Measurements from ENCODE around the gene INS. TPM values are rescaled to one million over a fixed set of nuclear protein-coding genes. Genes with fewer than 3 reads are reported as not detected.
A peak's percentile ranks its signal among the peaks of the same experiment; 100 is the strongest.

INS gene
- total RNA-seq, 2 experiments from 2014 or later = not detected

- Histone ChIP-seq H3K9me3 (ENCODE audit: control insufficient read depth in 1 of 2, insufficient read depth in 1 of 2, low read length in 2 of 2) (peaks cover 0 to 8% of the 10 kb centered on the region in 2 experiments), H3K27ac (ENCODE audit: low read depth in 1 of 2, low read length in 2 of 2) (no peak overlapping the region), H3K36me3 (ENCODE audit: insufficient read depth, low read length) (no peaks in the 10 kb centered on the region), H3K4me3 (ENCODE audit: low read length) (no peak overlapping the region), H3K4me1 (ENCODE audit: insufficient read depth, low read length) (peaks cover 14% of the 10 kb centered on the region), H3K27me3 (ENCODE audit: control insufficient read depth in 1 of 2, insufficient read depth in 2 of 2, low read length in 2 of 2) (no peaks in the 10 kb centered on the region)
- H3K27ac Mint-ChIP-seq = no peak overlapping the region
- DNase-seq = no peak
- intact Hi-C loops (cut with DNase I, micrococcal nuclease) = loop anchor here (1.0 to 10.0 kb wide), 6 partner anchors 71 to 697 kb away; no protein-coding TSS in a partner anchor
- no peak for TF ChIP-seq CTCF (IDR thresholded peaks at IDR 0.05)
- peaks cover 13% of the 10 kb centered on the region for H3K4me1 Mint-ChIP-seq (ENCODE audit: low read depth)
- H3K4me3 Mint-ChIP-seq = no peak overlapping the region
- no peaks in the 10 kb centered on the region for H3K36me3 Mint-ChIP-seq (ENCODE audit: low read depth)
- POLR2A ChIA-PET = no interaction called here
- CTCF ChIA-PET = interaction anchor here (1.7 kb wide), 1 partner anchor 223 kb away, joined by 5 read pairs; no protein-coding TSS in a partner anchor
- H3K9me3 Mint-ChIP-seq = no peaks in the 10 kb centered on the region
- no peak for ATAC-seq (ENCODE audit: poor library complexity)
- H3K27me3 Mint-ChIP-seq = no peaks in the 10 kb centered on the region
These were observed 36.9 kb upstream of the INS start for GRCh38 chr11:2197771-2198520.

GRCh38 chr11:2196970-2197770 lies 36.2 kb upstream of the INS start:
- peak; percentile 53 to 84 (median 62) for DNase-seq
- no peaks in the 10 kb centered on the region for H3K9me3 Mint-ChIP-seq
- Histone ChIP-seq H3K36me3 (ENCODE audit: insufficient read depth, low read length) (no peaks in the 10 kb centered on the region), H3K4me3 (ENCODE audit: low read length) (no peak overlapping the region), H3K27me3 (ENCODE audit: control insufficient read depth in 1 of 2, insufficient read depth in 2 of 2, low read length in 2 of 2) (no peaks in the 10 kb centered on the region), H3K4me1 (ENCODE audit: insufficient read depth, low read length) (peaks cover 14% of the 10 kb centered on the region), H3K27ac (ENCODE audit: low read depth in 1 of 2, low read length in 2 of 2) (no peak overlapping the region), H3K9me3 (ENCODE audit: control insufficient read depth in 1 of 2, insufficient read depth in 1 of 2, low read length in 2 of 2) (peaks cover 0 to 8% of the 10 kb centered on the region in 2 experiments)
- peak; percentile 90 for ATAC-seq (ENCODE audit: poor library complexity)
- no peak overlapping the region for H3K27ac Mint-ChIP-seq
- intact Hi-C loops (cut with DNase I, micrococcal nuclease) = loop anchor here (1.0 to 10.0 kb wide), 6 partner anchors 72 to 698 kb away; no protein-coding TSS in a partner anchor
- peak; percentile 63 for TF ChIP-seq CTCF (IDR thresholded peaks at IDR 0.05)
- H3K36me3 Mint-ChIP-seq (ENCODE audit: low read depth) = no peaks in the 10 kb centered on the region
- ChIA-PET CTCF (no interaction called here), POLR2A (no interaction called here)
- H3K4me3 Mint-ChIP-seq = no peak overlapping the region
- no peaks in the 10 kb centered on the region for H3K27me3 Mint-ChIP-seq
- peaks cover 13% of the 10 kb centered on the region for H3K4me1 Mint-ChIP-seq (ENCODE audit: low read depth)

- ChIA-PET POLR2A (interaction anchor here (0.9 kb wide), 1 partner anchor 225 kb away, joined by 3 read pairs; no protein-coding TSS in a partner anchor), CTCF (no interaction called here)
- Histone ChIP-seq H3K27ac (ENCODE audit: low read depth in 1 of 2, low read length in 2 of 2) (no peak overlapping the region), H3K27me3 (ENCODE audit: control insufficient read depth in 1 of 2, insufficient read depth in 2 of 2, low read length in 2 of 2) (no peaks in the 10 kb centered on the region), H3K4me1 (ENCODE audit: insufficient read depth, low read length) (peaks cover 17% of the 10 kb centered on the region), H3K36me3 (ENCODE audit: insufficient read depth, low read length) (no peaks in the 10 kb centered on the region), H3K9me3 (ENCODE audit: control insufficient read depth in 1 of 2, insufficient read depth in 1 of 2, low read length in 2 of 2) (peaks cover 0 to 7% of the 10 kb centered on the region in 2 experiments), H3K4me3 (ENCODE audit: low read length) (no peak overlapping the region)
- peaks cover 4% of the 10 kb centered on the region for H3K27me3 Mint-ChIP-seq
- H3K4me3 Mint-ChIP-seq = no peak overlapping the region
- TF ChIP-seq CTCF (IDR thresholded peaks at IDR 0.05) = no peak
- H3K4me1 Mint-ChIP-seq (ENCODE audit: low read depth) = peaks cover 13% of the 10 kb centered on the region
- no peaks in the 10 kb centered on the region for H3K9me3 Mint-ChIP-seq
- DNase-seq (no peak), ATAC-seq (ENCODE audit: poor library complexity) (no peak)
- intact Hi-C loops (cut with DNase I, micrococcal nuclease) = loop anchor here (2.0 to 10.0 kb wide), 5 partner anchors 73 to 699 kb away; no protein-coding TSS in a partner anchor
- no peak overlapping the region for H3K27ac Mint-ChIP-seq
- no peaks in the 10 kb centered on the region for H3K36me3 Mint-ChIP-seq (ENCODE audit: low read depth)
These were observed 34.7 kb upstream of the INS start for GRCh38 chr11:2195756-2196088.
